Breast epithelium (tissue), 4 donors: ENCODE results near the gene DPEP1. TPM values are rescaled to one million over a fixed set of nuclear protein-coding genes. Genes with fewer than 3 reads are reported as not detected.

Source experiments
- DNase-seq, 2 donors: peaks; one replicate each; pipeline ENCODE4 v3.0.0-alpha.2; 2019; ENCODE audit warnings: low spot score in 2 of 2
- H3K27ac ChIP-seq, 2 donors: fragments of 200-600 bp; sonication (generic) in 1 of 2; one replicate each; pipeline ENCODE4 v1.5.1; 2016 to 2019; ENCODE audit warnings: mild to moderate bottlenecking in 1 of 2
- H3K27me3 ChIP-seq, 2 donors: fragments of 200-600 bp; sonication (generic) in 1 of 2; one replicate each; pipeline versions ENCODE4 v1.5.1 to v1.6.0; 2017 to 2019; ENCODE audit warnings: control low read depth in 1 of 2, mild to moderate bottlenecking in 1 of 2
- H3K36me3 ChIP-seq: fragments of 200-600 bp; one replicate; pipeline ENCODE4 v1.5.1; 2019
- H3K4me1 ChIP-seq, 2 donors: fragments of 200-600 bp; sonication (generic); one replicate each; pipeline ENCODE4 v1.5.1; 2016 to 2019; ENCODE audit warnings: control low read depth in 1 of 2
- H3K4me3 ChIP-seq, 3 donors: fragments of 200-600 bp; sonication (generic); 1 replicate in 2 of 3; 2 replicates in 1 of 3; pipeline ENCODE4 v1.5.1; 2016 to 2019; ENCODE audit warnings: mild to moderate bottlenecking in 3 of 3, moderate library complexity in 2 of 3
- H3K9me3 ChIP-seq, 2 donors: fragments of 200-600 bp; sonication (generic) in 1 of 2; one replicate each; pipeline ENCODE4 v1.5.1; 2016 to 2019; ENCODE audit warnings: control low read depth in 1 of 2
- POLR2A ChIP-seq: fragments of 450-650 bp; IDR thresholded peaks from one replicate; pipeline ENCODE4 v1.6.1; 2016; ENCODE audit warnings: antibody characterized with exemption, mild to moderate bottlenecking, moderate library complexity
- POLR2AphosphoS5 ChIP-seq, 3 donors: sonication (generic); formaldehyde crosslinking; IDR thresholded peaks; one replicate each; pipeline ENCODE4 v1.6.1; 2017; ENCODE audit warnings: antibody characterized with exemption in 3 of 3
- intact Hi-C: fragments of 100-400 bp; cut with DNase I; formaldehyde crosslinking; loops from one replicate; pipeline ENCODE4 v1.15.1; 2023; ENCODE audit warnings: low total_unique reads
- total RNA-seq, 3 donors: library from RNA; depleted of rRNA; stranded (reverse); fragments of >200 nt; gene quantifications; one replicate each; pipeline ENCODE4 v1.1.0, GENCODE V29; 2016
- TF ChIP-seq, protein P1 (sequence below), 3 donors: fragments of 450-650 bp; IDR thresholded peaks; one replicate each; pipeline ENCODE4 v1.5.1; 2016 to 2017; ENCODE audit warnings: antibody characterized with exemption in 3 of 3, mild to moderate bottlenecking in 3 of 3, moderate library complexity in 3 of 3

Gene DPEP1
- total RNA-seq, 3 donors from 2014 or later, result 0.59 to 0.98 (median 0.80) TPM

DNA sequence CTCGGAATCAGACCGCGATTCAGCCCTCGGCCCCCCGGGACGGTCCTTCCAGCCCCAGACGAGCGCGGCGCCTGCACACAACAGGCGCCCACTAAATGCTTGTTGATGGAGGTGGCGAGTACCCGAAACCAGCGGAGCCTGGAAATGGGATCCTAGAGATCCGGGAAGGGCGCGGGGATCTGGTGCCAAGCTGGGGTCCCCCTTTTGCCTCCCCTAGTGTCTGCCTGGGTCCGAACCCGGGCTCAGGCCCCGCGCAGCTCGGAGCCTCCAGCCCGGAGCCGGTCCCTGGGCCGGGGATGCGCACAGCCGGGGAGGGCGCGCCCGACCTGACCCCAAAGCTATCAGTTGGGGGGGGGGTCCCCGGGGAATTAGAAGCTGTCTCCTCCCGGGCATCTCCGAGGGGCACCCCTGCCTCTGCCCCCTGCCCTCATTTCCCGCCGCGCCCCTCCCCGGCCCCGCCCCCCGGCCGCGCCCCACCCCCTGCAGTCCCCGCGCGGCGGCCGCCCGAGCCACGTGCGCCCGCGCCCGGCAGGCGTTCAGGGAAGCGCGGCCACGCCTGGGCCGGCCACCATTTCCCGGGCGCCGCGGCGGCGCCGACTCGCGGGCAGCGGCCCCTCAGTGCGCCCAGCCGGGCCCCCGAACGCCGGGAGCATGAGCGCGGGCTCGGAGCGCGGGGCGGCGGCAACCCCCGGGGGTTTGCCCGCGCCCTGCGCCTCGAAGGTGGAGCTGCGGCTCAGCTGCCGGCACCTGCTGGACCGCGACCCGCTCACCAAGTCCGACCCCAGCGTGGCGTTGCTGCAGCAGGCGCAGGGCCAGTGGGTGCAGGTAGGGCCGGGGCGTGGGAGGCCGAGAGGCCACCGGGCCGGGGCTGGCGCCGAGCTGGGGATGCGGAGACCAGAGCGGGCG is 37.9 kb upstream of the DPEP1 start, which contains the start of gene CPNE7:
CPNE7 (plus strand) TSS at position 512 of the 906 bp plus-strand sequence; CDS start at position 652, 140 bp downstream.
- H3K27me3 ChIP-seq, result peaks cover 13 to 43% of the 10 kb centered on the region in 2 donors
- intact Hi-C loops, result no loop called here
- H3K4me3 ChIP-seq, result peak within 1 kb of the TSS; percentile 6 to 65 (median 41)
- H3K36me3 ChIP-seq, result no peaks in the 10 kb centered on the region
- TF ChIP-seq POLR2A, result no peak
- TF ChIP-seq, protein P1, sequence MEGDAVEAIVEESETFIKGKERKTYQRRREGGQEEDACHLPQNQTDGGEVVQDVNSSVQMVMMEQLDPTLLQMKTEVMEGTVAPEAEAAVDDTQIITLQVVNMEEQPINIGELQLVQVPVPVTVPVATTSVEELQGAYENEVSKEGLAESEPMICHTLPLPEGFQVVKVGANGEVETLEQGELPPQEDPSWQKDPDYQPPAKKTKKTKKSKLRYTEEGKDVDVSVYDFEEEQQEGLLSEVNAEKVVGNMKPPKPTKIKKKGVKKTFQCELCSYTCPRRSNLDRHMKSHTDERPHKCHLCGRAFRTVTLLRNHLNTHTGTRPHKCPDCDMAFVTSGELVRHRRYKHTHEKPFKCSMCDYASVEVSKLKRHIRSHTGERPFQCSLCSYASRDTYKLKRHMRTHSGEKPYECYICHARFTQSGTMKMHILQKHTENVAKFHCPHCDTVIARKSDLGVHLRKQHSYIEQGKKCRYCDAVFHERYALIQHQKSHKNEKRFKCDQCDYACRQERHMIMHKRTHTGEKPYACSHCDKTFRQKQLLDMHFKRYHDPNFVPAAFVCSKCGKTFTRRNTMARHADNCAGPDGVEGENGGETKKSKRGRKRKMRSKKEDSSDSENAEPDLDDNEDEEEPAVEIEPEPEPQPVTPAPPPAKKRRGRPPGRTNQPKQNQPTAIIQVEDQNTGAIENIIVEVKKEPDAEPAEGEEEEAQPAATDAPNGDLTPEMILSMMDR (IDR thresholded peaks at IDR 0.05), result no peak
- TF ChIP-seq POLR2AphosphoS5 (IDR thresholded peaks at IDR 0.05), result no peak
- DNase-seq, result no peak
- H3K27ac ChIP-seq, result no peak within 1 kb of the TSS
- peaks cover 8 to 12% of the 10 kb centered on the region in 2 donors for H3K4me1 ChIP-seq
- no peaks in the 10 kb centered on the region for H3K9me3 ChIP-seq

DNA sequence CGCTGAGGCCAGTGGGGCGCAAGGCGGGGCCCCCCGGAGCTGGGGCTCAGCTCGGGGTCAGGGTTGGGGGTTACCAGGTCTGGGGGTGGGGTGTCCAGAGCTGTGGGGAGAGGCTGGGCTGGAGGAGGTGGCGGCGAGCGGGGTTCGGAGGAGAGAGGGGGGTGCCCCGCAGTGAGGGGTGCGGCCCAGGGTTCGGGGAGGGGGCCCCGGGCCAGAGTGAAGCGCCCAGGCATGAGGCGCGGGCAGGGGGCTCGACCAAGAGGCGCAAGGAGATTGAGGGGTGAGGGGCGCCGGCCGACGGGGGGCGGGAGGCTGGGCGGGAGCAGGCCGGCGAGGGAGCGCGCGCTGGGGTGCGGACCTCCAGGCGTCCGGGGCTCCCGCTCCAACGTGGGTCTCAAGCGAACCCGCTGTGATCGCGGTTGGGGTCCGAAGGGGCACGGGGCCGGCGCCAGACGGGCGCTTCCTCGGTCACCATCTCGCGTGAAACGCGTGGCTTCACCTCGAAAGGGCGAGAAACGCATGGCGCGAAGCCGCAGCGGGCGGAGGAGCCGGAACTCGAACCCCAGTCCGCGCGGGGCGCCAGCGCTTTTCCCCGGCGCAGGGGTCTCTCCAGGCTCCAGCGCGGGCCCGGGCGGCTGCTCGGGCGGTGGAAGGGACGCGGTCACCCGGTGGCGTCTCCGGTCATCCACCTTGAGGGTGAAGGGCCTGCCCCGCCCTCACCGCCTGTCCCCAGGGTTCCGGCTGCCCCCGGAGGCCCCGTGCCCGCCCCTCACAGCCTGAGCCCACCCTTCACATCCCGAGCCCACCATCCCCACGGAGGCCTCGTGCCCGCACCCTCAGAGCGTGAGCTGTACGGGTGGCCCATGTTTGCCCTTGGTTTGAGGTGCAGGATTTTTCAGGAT is 37.0 kb upstream of the DPEP1 start:
- no peak for DNase-seq
- peaks cover 8 to 12% of the 10 kb centered on the region in 2 donors for H3K4me1 ChIP-seq
- no peak overlapping the region for H3K27ac ChIP-seq
- intact Hi-C loops, result no loop called here
- peaks cover 13 to 40% of the 10 kb centered on the region in 2 donors for H3K27me3 ChIP-seq
- no peaks in the 10 kb centered on the region for H3K36me3 ChIP-seq
- no peaks in the 10 kb centered on the region for H3K9me3 ChIP-seq
- TF ChIP-seq POLR2A, result no peak
- TF ChIP-seq, protein P1 (IDR thresholded peaks at IDR 0.05), result no peak
- TF ChIP-seq POLR2AphosphoS5 (IDR thresholded peaks at IDR 0.05), result no peak
- H3K4me3 ChIP-seq, result peak overlapping the region in 2 of 3 donors; percentile 41 to 65

DNA sequence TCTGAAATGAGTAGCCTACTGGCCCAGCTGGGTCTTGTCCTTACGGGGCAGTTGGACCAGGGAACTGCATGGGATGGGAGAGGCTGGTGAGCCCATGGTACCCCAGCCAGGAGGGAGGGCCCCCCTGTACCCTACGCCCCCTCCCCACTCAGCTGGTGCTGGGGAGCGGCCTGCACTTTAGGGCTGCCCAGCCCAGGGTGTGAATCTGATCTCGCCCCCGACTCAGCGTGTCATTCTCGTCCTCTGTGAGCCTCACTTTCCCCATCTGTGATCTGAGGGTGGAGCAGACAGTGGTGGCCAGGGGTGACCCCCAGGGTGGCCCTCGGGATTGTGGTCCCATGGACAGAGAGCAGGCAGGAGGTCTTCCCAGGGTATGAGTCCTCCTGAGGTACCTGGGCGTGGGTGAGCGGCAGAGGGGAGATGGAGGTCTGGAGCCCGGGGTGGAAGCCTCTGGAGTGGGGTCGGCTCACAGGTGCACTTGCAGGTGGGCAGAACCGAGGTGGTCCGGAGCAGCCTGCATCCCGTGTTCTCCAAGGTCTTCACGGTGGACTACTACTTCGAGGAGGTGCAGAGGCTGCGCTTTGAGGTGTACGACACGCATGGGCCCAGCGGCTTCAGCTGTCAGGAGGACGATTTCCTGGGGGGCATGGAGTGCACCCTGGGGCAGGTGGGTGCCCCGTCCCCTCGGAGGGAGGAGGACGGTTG is 36.2 kb upstream of the DPEP1 start:
- Histone ChIP-seq H3K4me3 (no peak overlapping the region), H3K36me3 (no peaks in the 10 kb centered on the region), H3K4me1 (peaks cover 8 to 12% of the 10 kb centered on the region in 2 donors), H3K9me3 (no peaks in the 10 kb centered on the region), H3K27me3 (peaks cover 13 to 34% of the 10 kb centered on the region in 2 donors), H3K27ac (no peak overlapping the region)
- DNase-seq, result no peak
- TF ChIP-seq POLR2A (no peak), POLR2AphosphoS5 (IDR thresholded peaks at IDR 0.05) (no peak)
- TF ChIP-seq, protein P1 (IDR thresholded peaks at IDR 0.05), result no peak
- intact Hi-C loops, result no loop called here

DNA sequence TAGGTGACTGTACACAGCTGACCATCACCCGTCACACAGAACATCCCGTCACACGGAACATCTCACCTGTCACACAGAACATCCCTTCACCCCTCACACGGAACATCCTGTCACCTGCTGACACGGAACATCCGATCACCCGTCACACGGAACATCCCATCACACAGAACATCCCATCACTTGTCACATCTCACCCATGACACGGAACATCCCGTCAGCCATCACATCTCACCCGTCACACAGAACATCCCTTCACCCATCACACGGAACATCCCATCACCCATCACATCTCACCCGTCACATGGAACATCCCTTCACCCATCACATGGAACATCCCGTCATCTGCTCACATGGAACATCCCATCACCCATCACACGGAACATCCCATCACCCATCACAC is 34.1 kb upstream of the DPEP1 start:
- no peak overlapping the region for H3K4me3 ChIP-seq
- H3K9me3 ChIP-seq, result no peaks in the 10 kb centered on the region
- no peaks in the 10 kb centered on the region for H3K36me3 ChIP-seq
- intact Hi-C loops, result loop anchor here (1.0 kb wide), 1 partner anchor 46 kb away; no protein-coding TSS in a partner anchor
- peaks cover 8 to 11% of the 10 kb centered on the region in 2 donors for H3K4me1 ChIP-seq
- H3K27ac ChIP-seq, result no peak overlapping the region
- DNase-seq, result no peak
- peaks cover 13 to 21% of the 10 kb centered on the region in 2 donors for H3K27me3 ChIP-seq
- TF ChIP-seq POLR2A (no peak), POLR2AphosphoS5 (IDR thresholded peaks at IDR 0.05) (no peak)
- TF ChIP-seq, protein P1 (IDR thresholded peaks at IDR 0.05), result no peak
